OCI-LY7 (cell line): Measurements from ENCODE around the gene MAP3K14. TPM values are rescaled to one million over a fixed set of nuclear protein-coding genes. Genes with fewer than 3 reads are reported as not detected.

Source experiments
- BruUV-seq: library from RNA; stranded (reverse); fragments of 400-500 nt; replicated peaks from 2 replicates; lab custom pipeline; 2021; lab: Mats Ljungman, UMichigan
- CTCF ChIA-PET: fragments of 300-600 bp; sonication (Branson Sonifier 250); formaldehyde crosslinking; loops from one replicate; lab custom pipeline; 2022; ENCODE audit warnings: antibody characterized with exemption; ENCODE audit not compliant: unreplicated experiment; lab: Charles Lee
- POLR2A ChIA-PET: fragments of 300-600 bp; sonication (Branson Sonifier 250); formaldehyde crosslinking; loops from one replicate; lab custom pipeline; 2022; ENCODE audit warnings: antibody characterized with exemption; lab: Charles Lee
- DNase-seq: peaks from one replicate; pipeline ENCODE4 v3.0.0-alpha.2; 2015; ENCODE audit warnings: low spot score
- H2AFZ ChIP-seq: fragments of 200-600 bp; sonication (generic), shearing (Covaris generic); 2 replicates; pipeline ENCODE4 v1.6.1; 2014; ENCODE audit warnings: mild to moderate bottlenecking, antibody characterized with exemption, low read length, moderate library complexity
- H3K27ac ChIP-seq: fragments of 200-600 bp; sonication (generic); 2 replicates; pipeline ENCODE4 v1.5.1; 2014; ENCODE audit warnings: mixed run types, low read depth, mild to moderate bottlenecking, moderate library complexity, low read length, inconsistent platforms; ENCODE audit not compliant: poor library complexity, severe bottlenecking
- H3K36me3 ChIP-seq: fragments of 200-600 bp; sonication (generic); 2 replicates; pipeline ENCODE4 v1.6.1; 2014; ENCODE audit warnings: mild to moderate bottlenecking, antibody characterized with exemption, low read length, moderate library complexity, mixed read lengths; ENCODE audit not compliant: insufficient read depth
- H3K4me1 ChIP-seq: fragments of 200-600 bp; sonication (generic); 2 replicates; pipeline ENCODE4 v1.5.1; 2014; ENCODE audit warnings: mild to moderate bottlenecking, low read length; ENCODE audit not compliant: insufficient read depth, poor library complexity, severe bottlenecking
- H3K4me2 ChIP-seq: fragments of 200-600 bp; sonication (generic); 2 replicates; pipeline ENCODE4 v1.6.1; 2014; ENCODE audit warnings: mild to moderate bottlenecking, low read length
- H3K4me3 ChIP-seq: fragments of 200-600 bp; sonication (generic); 2 replicates; pipeline ENCODE4 v1.5.1; 2014; ENCODE audit warnings: mild to moderate bottlenecking, low read depth, low read length; ENCODE audit not compliant: poor library complexity, severe bottlenecking
- H3K79me2 ChIP-seq: fragments of 200-600 bp; sonication (generic); 2 replicates; pipeline ENCODE4 v1.6.1; 2016; ENCODE audit warnings: low read depth, mild to moderate bottlenecking, low read length, moderate library complexity, mixed read lengths; ENCODE audit not compliant: insufficient read depth
- H3K9me2 ChIP-seq: fragments of 200-600 bp; sonication (generic); 2 replicates; pipeline ENCODE4 v1.6.1; 2016; ENCODE audit warnings: mild to moderate bottlenecking, low read length, mixed read lengths; ENCODE audit not compliant: insufficient read depth
- H3K9me3 ChIP-seq: fragments of 200-600 bp; sonication (generic); 2 replicates; pipeline ENCODE4 v1.6.1; 2014; ENCODE audit warnings: mild to moderate bottlenecking, mixed run types, low read length, mixed read lengths
- H4K20me1 ChIP-seq: fragments of 200-600 bp; sonication (generic); 2 replicates; pipeline ENCODE4 v1.6.1; 2014; ENCODE audit warnings: mild to moderate bottlenecking, antibody characterized with exemption, low read length, moderate library complexity, mixed read lengths; ENCODE audit not compliant: insufficient read depth
- CTCF ChIP-seq: fragments of 200-600 bp; sonication (generic); conservative IDR thresholded peaks from 2 replicates; pipeline ENCODE4 v1.5.1; 2014; ENCODE audit warnings: mild to moderate bottlenecking, antibody characterized with exemption, low read length, moderate library complexity, mixed read lengths
- EZH2phosphoT487 ChIP-seq: fragments of 200-600 bp; sonication (generic); IDR thresholded peaks from 2 replicates; pipeline ENCODE4 v1.6.1; 2018; ENCODE audit warnings: low read depth, borderline replicate concordance, mild to moderate bottlenecking, mixed run types, antibody characterized with exemption, low read length, moderate library complexity, mixed read lengths
- intact Hi-C: fragments of 100-400 bp; cut with micrococcal nuclease; formaldehyde crosslinking; loops from one replicate; pipeline ENCODE4 v1.10.0; 2022; ENCODE audit not compliant: unreplicated experiment
- total RNA-seq, 2 experiments: library from RNA; depleted of rRNA in 1 of 2; stranded (reverse); fragments of >200 nt in 1 of 2; shearing (Covaris generic) in 1 of 2; gene quantifications; 2 replicates each; pipeline ENCODE4 v1.2.3, GENCODE V29; 2014 to 2022

The MAP3K14 gene
- total RNA-seq, 2 experiments from 2014 or later = 12.3 to 21.2 TPM

GRCh38 chr17:45334231-45334630, 17.4 kb upstream of the MAP3K14 start:
- no TSS peak for BruUV-seq
- DNase-seq = peak; percentile 65
- intact Hi-C loops = no loop called here

GRCh38 chr17:45333702-45334092, 16.9 kb upstream of the MAP3K14 start:
- no peak for TF ChIP-seq CTCF
- no peak for TF ChIP-seq EZH2phosphoT487
- Histone ChIP-seq H3K9me2 (no peaks in the 10 kb centered on the region), H4K20me1 (no peaks in the 10 kb centered on the region), H3K79me2 (no peaks in the 10 kb centered on the region), H3K4me1 (peaks cover 31% of the 10 kb centered on the region), H3K4me2 (peak overlapping the region; percentile 36), H3K9me3 (no peaks in the 10 kb centered on the region), H3K27ac (peak overlapping the region; percentile 33), H3K36me3 (no peaks in the 10 kb centered on the region), H3K4me3 (no peak overlapping the region), H2AFZ (no peak overlapping the region)
- DNase-seq = no peak
- CTCF ChIA-PET = interaction anchor here (0.9 kb wide), 1 partner anchor 31 kb away, joined by 3 read pairs; no protein-coding TSS in a partner anchor
- intact Hi-C loops = no loop called here
- no TSS peak for BruUV-seq
- POLR2A ChIA-PET = no interaction called here

More at GRCh38 chr17:45334231-45334630, 17.4 kb upstream of the MAP3K14 start:
- H3K9me3 ChIP-seq = no peaks in the 10 kb centered on the region
- CTCF ChIA-PET = interaction anchor here (0.9 kb wide), 1 partner anchor 32 kb away, joined by 3 read pairs; no protein-coding TSS in a partner anchor
- H3K9me2 ChIP-seq = no peaks in the 10 kb centered on the region
- peak overlapping the region; percentile 36 for H3K4me2 ChIP-seq
- peak overlapping the region; percentile 33 for H3K27ac ChIP-seq
- H3K4me3 ChIP-seq = no peak overlapping the region
- no peak for TF ChIP-seq EZH2phosphoT487
- no peak for TF ChIP-seq CTCF
- H3K79me2 ChIP-seq = no peaks in the 10 kb centered on the region
- no peaks in the 10 kb centered on the region for H3K36me3 ChIP-seq
- peaks cover 31% of the 10 kb centered on the region for H3K4me1 ChIP-seq
- H4K20me1 ChIP-seq = no peaks in the 10 kb centered on the region
- POLR2A ChIA-PET = no interaction called here
- H2AFZ ChIP-seq = no peak overlapping the region

- BruUV-seq = no TSS peak
- H3K9me3 ChIP-seq = no peaks in the 10 kb centered on the region
- H4K20me1 ChIP-seq = no peaks in the 10 kb centered on the region
- CTCF ChIA-PET = interaction anchor here (0.9 kb wide), 1 partner anchor 31 kb away, joined by 3 read pairs; no protein-coding TSS in a partner anchor
- H3K4me3 ChIP-seq = no peak overlapping the region
- no peaks in the 10 kb centered on the region for H3K9me2 ChIP-seq
- peak overlapping the region; percentile 33 for H3K27ac ChIP-seq
- peak; percentile 69 for DNase-seq
- peak overlapping the region; percentile 36 for H3K4me2 ChIP-seq
- no peaks in the 10 kb centered on the region for H3K79me2 ChIP-seq
- TF ChIP-seq CTCF (no peak), EZH2phosphoT487 (no peak)
- no peak overlapping the region for H2AFZ ChIP-seq
- intact Hi-C loops = no loop called here
- peaks cover 31% of the 10 kb centered on the region for H3K4me1 ChIP-seq
- H3K36me3 ChIP-seq = no peaks in the 10 kb centered on the region
- POLR2A ChIA-PET = no interaction called here
These were observed 16.3 kb upstream of the MAP3K14 start for GRCh38 chr17:45332989-45333701.
